IMR-90 (cell line): ENCODE results near the gene EHD4. TPM values are rescaled to one million over a fixed set of nuclear protein-coding genes. Genes with fewer than 3 reads are reported as not detected.

Experiments used
- ATAC-seq: fragments of 200-7000 bp; cut with Tn5 transposase; 2 replicates; pipeline ENCODE4 v1.9.1; 2020; ENCODE audit warnings: low read depth, mild to moderate bottlenecking, moderate library complexity
- BruUV-seq: library from RNA; stranded (reverse); fragments of 400-500 nt; replicated peaks from 2 replicates; lab custom pipeline; 2021; lab: Mats Ljungman, UMichigan
- CTCF ChIA-PET: fragments of 300-600 bp; formaldehyde crosslinking; extraction: SDS; loops from one replicate; lab custom pipeline; 2021; ENCODE audit warnings: antibody characterized with exemption; lab: Yijun Ruan, JAX
- POLR2A ChIA-PET: fragments of 300-600 bp; sonication (Branson Sonifier 250); formaldehyde crosslinking; loops from one replicate; lab custom pipeline; 2022; ENCODE audit warnings: antibody characterized with exemption; ENCODE audit not compliant: unreplicated experiment; lab: Charles Lee
- DNase-seq: peaks from one replicate; pipeline ENCODE4 v3.0.0; 2013
- H2AFZ ChIP-seq: replicated peaks from 2 replicates; pipeline ENCODE3; 2013; ENCODE audit warnings: low read length, mild to moderate bottlenecking; ENCODE audit not compliant: poor library complexity
- H2AK5ac ChIP-seq: 2 replicates; pipeline ENCODE4 v1.6.1; 2013; ENCODE audit warnings: low read depth, low read length, inconsistent platforms
- H2AK9ac ChIP-seq: replicated peaks from 2 replicates; pipeline ENCODE3; 2013; ENCODE audit warnings: mild to moderate bottlenecking, low read depth, low read length, moderate library complexity; ENCODE audit not compliant: poor library complexity
- H2BK120ac ChIP-seq: 2 replicates; pipeline ENCODE4 v1.6.1; 2013; ENCODE audit warnings: low read depth, low read length, inconsistent platforms
- H2BK15ac ChIP-seq: 3 replicates; pipeline ENCODE4 v1.6.1; 2013; ENCODE audit warnings: low read depth, low read length, inconsistent platforms
- H2BK20ac ChIP-seq: 2 replicates; pipeline ENCODE4 v1.6.1; 2013; ENCODE audit warnings: low read depth, mild to moderate bottlenecking, inconsistent platforms, low read length, moderate library complexity
- H2BK5ac ChIP-seq: 2 replicates; pipeline ENCODE4 v1.6.1; 2013; ENCODE audit warnings: mild to moderate bottlenecking, low read depth, low read length, inconsistent platforms; ENCODE audit not compliant: poor library complexity, severe bottlenecking
- H3K14ac ChIP-seq: replicated peaks from 2 replicates; pipeline ENCODE4 v1.6.1; 2013; ENCODE audit warnings: low read depth, low read length, inconsistent platforms
- H3K18ac ChIP-seq: 2 replicates; pipeline ENCODE4 v1.6.1; 2013; ENCODE audit warnings: low read depth, low read length, control low read depth
- H3K23ac ChIP-seq: 2 replicates; pipeline ENCODE4 v1.6.1; 2013; ENCODE audit warnings: low read depth, low read length, inconsistent platforms
- H3K27ac ChIP-seq: 2 replicates; pipeline ENCODE4 v1.5.1; 2013; ENCODE audit warnings: mild to moderate bottlenecking, control low read depth, low read length; ENCODE audit not compliant: insufficient read depth
- H3K27me3 ChIP-seq: 2 replicates; pipeline ENCODE4 v1.6.1; 2013; ENCODE audit warnings: low read length; ENCODE audit not compliant: control insufficient read depth, insufficient read depth
- H3K36me3 ChIP-seq: 2 replicates; pipeline ENCODE4 v1.6.1; 2013; ENCODE audit warnings: low read length, mixed read lengths; ENCODE audit not compliant: control insufficient read depth, insufficient read depth
- H3K4ac ChIP-seq: 2 replicates; pipeline ENCODE4 v1.6.1; 2013; ENCODE audit warnings: low read depth, low read length, inconsistent platforms
- H3K4me1 ChIP-seq: 2 replicates; pipeline ENCODE4 v1.6.1; 2013; ENCODE audit warnings: low read length, mixed read lengths; ENCODE audit not compliant: control insufficient read depth, insufficient read depth
- H3K4me2 ChIP-seq: 2 replicates; pipeline ENCODE4 v1.6.1; 2013; ENCODE audit warnings: low read depth, mild to moderate bottlenecking, control low read depth, low read length, moderate library complexity
- H3K4me3 ChIP-seq: 2 replicates; pipeline ENCODE4 v1.5.1; 2013; ENCODE audit warnings: low read depth, mild to moderate bottlenecking, control low read depth, low read length, moderate library complexity; ENCODE audit not compliant: insufficient read depth
- H3K56ac ChIP-seq: 2 replicates; pipeline ENCODE4 v1.6.1; 2013; ENCODE audit warnings: low read length, inconsistent platforms; ENCODE audit not compliant: insufficient read depth; ENCODE audit errors: extremely low read depth
- H3K79me1 ChIP-seq, 2 experiments: 2 replicates each; pipeline ENCODE4 v1.6.1; 2013; ENCODE audit warnings: low read length in 2 of 2, inconsistent platforms in 1 of 2, low read depth in 1 of 2
- H3K9ac ChIP-seq: 2 replicates; pipeline ENCODE4 v1.6.1; 2013; ENCODE audit warnings: low read depth, low read length, control low read depth
- H3K9me1 ChIP-seq: 2 replicates; pipeline ENCODE4 v1.6.1; 2013; ENCODE audit warnings: low read length, inconsistent platforms; ENCODE audit not compliant: insufficient read depth
- H3K9me3 ChIP-seq: 2 replicates; pipeline ENCODE4 v1.6.1; 2013; ENCODE audit warnings: low read length; ENCODE audit not compliant: control insufficient read depth, insufficient read depth
- H4K20me1 ChIP-seq: 2 replicates; pipeline ENCODE4 v1.6.1; 2013; ENCODE audit warnings: low read length, inconsistent platforms; ENCODE audit not compliant: insufficient read depth
- H4K5ac ChIP-seq: 2 replicates; pipeline ENCODE4 v1.6.1; 2013; ENCODE audit warnings: mild to moderate bottlenecking, low read depth, low read length, control low read depth
- H4K8ac ChIP-seq, 2 experiments: 2 replicates each; pipeline ENCODE4 v1.6.1; 2013; ENCODE audit warnings: low read depth in 2 of 2, low read length in 2 of 2, control low read depth in 1 of 2, inconsistent platforms in 1 of 2
- H4K91ac ChIP-seq: 2 replicates; pipeline ENCODE4 v1.6.1; 2013; ENCODE audit warnings: low read depth, low read length, inconsistent platforms; ENCODE audit not compliant: insufficient read depth
- BHLHE40 ChIP-seq: fragments of 150-350 bp; IDR thresholded peaks from 2 replicates; pipeline ENCODE4 v1.6.1; 2016; ENCODE audit warnings: mild to moderate bottlenecking, low read depth, low read length
- CEBPB ChIP-seq: IDR thresholded peaks from 2 replicates; pipeline ENCODE4 v1.6.1; 2012; ENCODE audit warnings: low read depth, low read length, improper control_type of control experiment
- CHD1 ChIP-seq: IDR thresholded peaks from 2 replicates; pipeline ENCODE4 v1.6.1; 2012; ENCODE audit warnings: low read depth, low read length, improper control_type of control experiment
- CTCF ChIP-seq: conservative IDR thresholded peaks from 2 replicates; pipeline ENCODE4 v1.5.1; 2012; ENCODE audit warnings: mild to moderate bottlenecking, low read depth, low read length, improper control_type of control experiment
- ELK1 ChIP-seq: fragments of 150-350 bp; IDR thresholded peaks from 2 replicates; pipeline ENCODE4 v1.6.1; 2016; ENCODE audit warnings: low read depth, mild to moderate bottlenecking, low read length, moderate library complexity, borderline replicate concordance
- FOS ChIP-seq: fragments of 150-350 bp; IDR thresholded peaks from 2 replicates; pipeline ENCODE4 v1.6.1; 2016; ENCODE audit warnings: low read depth, low read length
- MAFK ChIP-seq: IDR thresholded peaks from 2 replicates; pipeline ENCODE4 v1.6.1; 2012; ENCODE audit warnings: low read depth, low read length, improper control_type of control experiment
- MAZ ChIP-seq: IDR thresholded peaks from 2 replicates; pipeline ENCODE4 v1.6.1; 2012; ENCODE audit warnings: low read depth, mild to moderate bottlenecking, low read length, improper control_type of control experiment, moderate library complexity, borderline replicate concordance
- MXI1 ChIP-seq: IDR thresholded peaks from 2 replicates; pipeline ENCODE4 v1.6.1; 2012; ENCODE audit warnings: low read depth, mild to moderate bottlenecking, low read length, moderate library complexity, borderline replicate concordance
- NFE2L2 ChIP-seq: fragments of 150-350 bp; IDR thresholded peaks from 2 replicates; pipeline ENCODE4 v1.6.1; 2016; ENCODE audit warnings: low read depth, mild to moderate bottlenecking, low read length
- POLR2A ChIP-seq: IDR thresholded peaks from 2 replicates; pipeline ENCODE4 v1.6.1; 2012; ENCODE audit warnings: mild to moderate bottlenecking, low read depth, low read length
- RAD21 ChIP-seq: IDR thresholded peaks from 2 replicates; pipeline ENCODE4 v1.6.1; 2012; ENCODE audit warnings: low read length, improper control_type of control experiment
- RCOR1 ChIP-seq: IDR thresholded peaks from 2 replicates; pipeline ENCODE4 v1.6.1; 2012; ENCODE audit warnings: mild to moderate bottlenecking, low read length, improper control_type of control experiment; ENCODE audit not compliant: insufficient replicate concordance
- RFX5 ChIP-seq: IDR thresholded peaks from 2 replicates; pipeline ENCODE4 v1.8.0; 2012; ENCODE audit warnings: low read depth, mild to moderate bottlenecking, low read length, moderate library complexity
- SMC3 ChIP-seq: fragments of 150-350 bp; IDR thresholded peaks from 2 replicates; pipeline ENCODE4 v1.6.1; 2016; ENCODE audit warnings: low read depth, mild to moderate bottlenecking, antibody characterized with exemption, low read length, moderate library complexity
- WGBS, 2 experiments: methylation state at CpG; one replicate each; pipeline versions ENCODE4 v1.1.5 to v1.1.7; 2013; ENCODE audit warnings: missing lambda C conversion rate in 2 of 2; ENCODE audit not compliant: insufficient read length in 1 of 2; ENCODE audit errors: extremely low coverage in 2 of 2; 5-methylcytosine and 5-hydroxymethylcytosine counted together
- dilution Hi-C: fragments of 300-500 bp; cut with HindIII; formaldehyde crosslinking; loops from one replicate; pipeline ENCODE4 v1.14.3; 2018; ENCODE audit warnings: low sequenced_read_pairs; ENCODE audit not compliant: unreplicated experiment
- in situ Hi-C: fragments of 300-500 bp; cut with MboI; formaldehyde crosslinking; loops from 3 replicates; pipeline ENCODE4 v1.14.3; 2019; ENCODE audit warnings: low sequenced_read_pairs, inconsistent platforms, mixed read lengths
- intact Hi-C: fragments of 100-400 bp; cut with micrococcal nuclease; formaldehyde crosslinking; loops from 2 replicates; pipeline ENCODE4 v1.10.0; 2022
- polyA plus RNA-seq, 3 experiments: library from polyadenylated mRNA; depleted of rRNA; stranded (reverse); fragments of >200 nt; gene quantifications; 2 replicates each; pipeline ENCODE4 v1.2.3, GENCODE V29; 2012; ENCODE audit warnings: low replicate concordance in 1 of 3
- total RNA-seq: library from RNA; depleted of rRNA; stranded (reverse); fragments of >200 nt; gene quantifications from 2 replicates; pipeline ENCODE4 v1.2.3, GENCODE V29; 2012
- TF ChIP-seq, protein P1 (sequence below): fragments of 150-350 bp; IDR thresholded peaks from 2 replicates; pipeline ENCODE4 v1.6.1; 2017; ENCODE audit warnings: mild to moderate bottlenecking, antibody characterized with exemption, low read length, low read depth

The EHD4 gene
- total and polyA plus RNA-seq, 2 of the 4 experiments (the other 2 are of a cell fraction), result 21.0 to 29.0 TPM

DNA sequence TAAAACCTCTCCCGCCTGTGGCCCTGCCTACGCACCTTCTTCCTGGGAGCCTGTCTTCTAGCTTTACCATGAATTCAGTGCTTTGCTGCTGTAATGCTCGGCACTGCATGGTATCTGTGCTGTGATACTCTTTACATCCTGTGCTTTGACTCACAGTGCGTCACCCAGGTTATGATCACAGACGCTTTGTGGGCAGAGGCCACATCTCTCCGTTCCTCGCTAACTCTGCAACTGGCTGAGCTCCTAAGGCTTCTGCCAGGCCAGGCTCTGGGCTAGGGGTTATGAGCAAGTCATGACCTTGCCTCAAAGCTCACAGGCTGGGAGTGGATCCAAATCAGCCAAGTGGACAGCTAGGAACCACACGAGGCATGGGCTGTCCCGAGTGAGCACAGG is 101.7 kb downstream of the EHD4 start:
- no peaks in the 10 kb centered on the region for H3K9me3 ChIP-seq
- no peak overlapping the region for H4K91ac ChIP-seq
- H3K9ac ChIP-seq, result no peak overlapping the region
- no peaks in the 10 kb centered on the region for H3K79me1 ChIP-seq
- H2BK5ac ChIP-seq, result no peak overlapping the region
- no peak overlapping the region for H3K4me3 ChIP-seq
- H3K56ac ChIP-seq, result no peak overlapping the region
- no peak overlapping the region for H2BK120ac ChIP-seq
- no peak overlapping the region for H2BK20ac ChIP-seq
- H3K36me3 ChIP-seq, result no peaks in the 10 kb centered on the region
- peak overlapping the region; percentile 29; the same call in 1 of the 2 replicates for H2AK5ac ChIP-seq
- intact Hi-C loops, result no loop called here
- ATAC-seq, result peak; percentile 86
- peak overlapping the region; percentile 28 for H2AFZ ChIP-seq
- no peak overlapping the region for H3K4ac ChIP-seq
- H2BK15ac ChIP-seq, result no peak overlapping the region
- peaks cover 3% of the 10 kb centered on the region; the same call in 1 of the 2 replicates for H4K20me1 ChIP-seq
- TF ChIP-seq MXI1 (no peak), CEBPB (peak; percentile 27; the same call in 1 of the 2 replicates), SMC3 (0 out of 2 replicates have a peak, but pooled peaks have one; percentile 22), RFX5 (no peak), FOS (peak; percentile 75), NFE2L2 (no peak), CHD1 (no peak), CTCF (no peak), ELK1 (no peak), BHLHE40 (peak; percentile 24; the same call in 1 of the 2 replicates), MAFK (no peak), MAZ (peak; percentile 6; the same call in 1 of the 2 replicates), POLR2A (no peak), RAD21 (0 out of 2 replicates have a peak, but pooled peaks have one; percentile 5), RCOR1 (no peak)
- TF ChIP-seq, protein P1, sequence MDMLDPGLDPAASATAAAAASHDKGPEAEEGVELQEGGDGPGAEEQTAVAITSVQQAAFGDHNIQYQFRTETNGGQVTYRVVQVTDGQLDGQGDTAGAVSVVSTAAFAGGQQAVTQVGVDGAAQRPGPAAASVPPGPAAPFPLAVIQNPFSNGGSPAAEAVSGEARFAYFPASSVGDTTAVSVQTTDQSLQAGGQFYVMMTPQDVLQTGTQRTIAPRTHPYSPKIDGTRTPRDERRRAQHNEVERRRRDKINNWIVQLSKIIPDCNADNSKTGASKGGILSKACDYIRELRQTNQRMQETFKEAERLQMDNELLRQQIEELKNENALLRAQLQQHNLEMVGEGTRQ, result no peak
- dilution Hi-C loops, result no loop called here
- H3K4me2 ChIP-seq, result no peak overlapping the region
- no peak overlapping the region for H3K18ac ChIP-seq
- in situ Hi-C loops, result no loop called here
- DNase-seq, result peak; percentile 93
- peaks cover 12% of the 10 kb centered on the region; the same call in 1 of the 2 replicates for H3K27me3 ChIP-seq
- POLR2A ChIA-PET, result no interaction called here
- H2AK9ac ChIP-seq, result no peak overlapping the region
- no peak overlapping the region for H3K27ac ChIP-seq
- 9% methylated on average over 5 of the region's 9 CpGs; no CpG with 5 or more reads in 1 of the 2 experiments for WGBS, 2 experiments
- H3K4me1 ChIP-seq, result peaks cover 2% of the 10 kb centered on the region; the same call in 1 of the 2 replicates
- no peak overlapping the region for H4K8ac ChIP-seq
- H3K23ac ChIP-seq, result no peak overlapping the region
- 0 out of 2 replicates have a peak, but pooled peaks cover 2% of the 10 kb centered on the region for H3K9me1 ChIP-seq
- no TSS peak for BruUV-seq
- no peak overlapping the region for H3K14ac ChIP-seq
- CTCF ChIA-PET, result no interaction called here
- no peak overlapping the region for H4K5ac ChIP-seq
